Measurements from ENCODE around the gene LDLRAD4.

DNA sequence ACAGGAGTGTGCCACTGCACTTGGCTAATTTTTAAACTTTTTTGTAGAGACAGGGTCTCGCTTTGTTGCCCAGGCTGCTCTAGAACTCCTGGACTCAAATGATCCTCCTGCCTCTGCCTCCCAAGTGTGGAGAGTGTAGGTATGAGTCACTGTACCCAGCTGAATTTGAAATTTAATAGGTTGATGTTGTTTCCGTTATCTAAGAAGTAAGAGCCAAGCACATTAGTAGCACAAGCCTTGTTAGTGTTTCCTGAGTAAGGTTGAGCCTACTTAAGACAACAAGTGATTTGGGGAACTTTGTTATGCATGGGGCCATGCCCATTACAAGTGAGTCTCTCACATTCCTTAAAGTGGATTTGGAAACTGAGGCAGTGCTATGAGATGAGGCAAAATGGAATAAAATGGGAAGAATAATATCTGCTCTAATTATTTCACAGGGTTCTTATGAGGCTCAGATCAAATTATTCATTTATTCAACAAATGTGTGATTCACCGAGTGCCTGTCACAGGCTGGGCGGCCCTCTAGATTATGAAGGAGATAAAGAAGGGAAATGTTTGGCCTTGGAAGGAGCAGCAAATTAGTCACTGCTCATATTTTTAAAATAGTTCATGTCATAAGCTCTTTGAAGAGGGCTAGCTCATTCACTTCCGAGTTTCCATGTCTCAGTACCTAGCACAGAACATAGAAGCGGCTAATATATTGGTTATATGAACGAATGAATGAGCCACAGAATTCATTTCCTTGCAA lies 217.2 kb downstream of the LDLRAD4 start:
- TF ChIP-seq, protein P1, sequence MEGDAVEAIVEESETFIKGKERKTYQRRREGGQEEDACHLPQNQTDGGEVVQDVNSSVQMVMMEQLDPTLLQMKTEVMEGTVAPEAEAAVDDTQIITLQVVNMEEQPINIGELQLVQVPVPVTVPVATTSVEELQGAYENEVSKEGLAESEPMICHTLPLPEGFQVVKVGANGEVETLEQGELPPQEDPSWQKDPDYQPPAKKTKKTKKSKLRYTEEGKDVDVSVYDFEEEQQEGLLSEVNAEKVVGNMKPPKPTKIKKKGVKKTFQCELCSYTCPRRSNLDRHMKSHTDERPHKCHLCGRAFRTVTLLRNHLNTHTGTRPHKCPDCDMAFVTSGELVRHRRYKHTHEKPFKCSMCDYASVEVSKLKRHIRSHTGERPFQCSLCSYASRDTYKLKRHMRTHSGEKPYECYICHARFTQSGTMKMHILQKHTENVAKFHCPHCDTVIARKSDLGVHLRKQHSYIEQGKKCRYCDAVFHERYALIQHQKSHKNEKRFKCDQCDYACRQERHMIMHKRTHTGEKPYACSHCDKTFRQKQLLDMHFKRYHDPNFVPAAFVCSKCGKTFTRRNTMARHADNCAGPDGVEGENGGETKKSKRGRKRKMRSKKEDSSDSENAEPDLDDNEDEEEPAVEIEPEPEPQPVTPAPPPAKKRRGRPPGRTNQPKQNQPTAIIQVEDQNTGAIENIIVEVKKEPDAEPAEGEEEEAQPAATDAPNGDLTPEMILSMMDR (conservative IDR thresholded peaks at IDR 0.05) = no peak
- TF ChIP-seq ZFX (IDR thresholded peaks at IDR 0.05) = no peak
